Activated CD4-positive, alpha-beta memory T cell treated with anti-CD3 and anti-CD28 coated beads, Interleukin-2, amount 10 ng/mL, durations not matched to agents 7 days and 5 days (primary cell): Measurements from ENCODE around the gene TMEM50B. TPM values are rescaled to one million over a fixed set of nuclear protein-coding genes. Genes with fewer than 3 reads are reported as not detected.
A peak's percentile ranks its signal among the peaks of the same experiment; 100 is the strongest.
"Not testable (repeated sequence)": the region's sequence is repeated elsewhere in the genome, so short reads cannot be mapped to it uniquely, and the experiment has no call there.

Experiments
- CTCF ChIA-PET: fragments of 350-600 bp; sonication (Branson Sonifier 250); formaldehyde crosslinking; loops from one replicate; lab custom pipeline; 2021; ENCODE audit warnings: antibody characterized with exemption, inconsistent platforms; lab: Charles Lee
- POLR2A ChIA-PET: fragments of 350-600 bp; sonication (Branson Sonifier 250); formaldehyde crosslinking; loops from one replicate; lab custom pipeline; 2021; ENCODE audit warnings: antibody characterized with exemption; lab: Charles Lee
- DNase-seq: peaks from one replicate; pipeline ENCODE4 v3.0.0-alpha.2; 2020
- H3K27ac Mint-ChIP-seq: one replicate; pipeline ENCODE4 v1.8.0; 2021; ENCODE audit warnings: mild to moderate bottlenecking, mixed read lengths
- H3K27me3 Mint-ChIP-seq: one replicate; pipeline ENCODE4 v1.8.0; 2021; ENCODE audit warnings: mixed read lengths
- H3K36me3 Mint-ChIP-seq: one replicate; pipeline ENCODE4 v1.8.0; 2021; ENCODE audit warnings: low read depth, mixed read lengths
- H3K4me1 Mint-ChIP-seq: one replicate; pipeline ENCODE4 v1.8.0; 2021; ENCODE audit warnings: mixed read lengths
- H3K4me3 Mint-ChIP-seq: one replicate; pipeline ENCODE4 v1.8.0; 2021; ENCODE audit warnings: mild to moderate bottlenecking, mixed read lengths
- H3K9me3 Mint-ChIP-seq: one replicate; pipeline ENCODE4 v1.8.0; 2021; ENCODE audit warnings: mixed read lengths
- total RNA-seq, 2 experiments: library from RNA; stranded (reverse); gene quantifications; one replicate each; pipeline ENCODE4 v1.2.3, GENCODE V29; 2021

The TMEM50B gene
- 10 to 100 TPM; 26.5 to 28.2 TPM for total RNA-seq

DNA sequence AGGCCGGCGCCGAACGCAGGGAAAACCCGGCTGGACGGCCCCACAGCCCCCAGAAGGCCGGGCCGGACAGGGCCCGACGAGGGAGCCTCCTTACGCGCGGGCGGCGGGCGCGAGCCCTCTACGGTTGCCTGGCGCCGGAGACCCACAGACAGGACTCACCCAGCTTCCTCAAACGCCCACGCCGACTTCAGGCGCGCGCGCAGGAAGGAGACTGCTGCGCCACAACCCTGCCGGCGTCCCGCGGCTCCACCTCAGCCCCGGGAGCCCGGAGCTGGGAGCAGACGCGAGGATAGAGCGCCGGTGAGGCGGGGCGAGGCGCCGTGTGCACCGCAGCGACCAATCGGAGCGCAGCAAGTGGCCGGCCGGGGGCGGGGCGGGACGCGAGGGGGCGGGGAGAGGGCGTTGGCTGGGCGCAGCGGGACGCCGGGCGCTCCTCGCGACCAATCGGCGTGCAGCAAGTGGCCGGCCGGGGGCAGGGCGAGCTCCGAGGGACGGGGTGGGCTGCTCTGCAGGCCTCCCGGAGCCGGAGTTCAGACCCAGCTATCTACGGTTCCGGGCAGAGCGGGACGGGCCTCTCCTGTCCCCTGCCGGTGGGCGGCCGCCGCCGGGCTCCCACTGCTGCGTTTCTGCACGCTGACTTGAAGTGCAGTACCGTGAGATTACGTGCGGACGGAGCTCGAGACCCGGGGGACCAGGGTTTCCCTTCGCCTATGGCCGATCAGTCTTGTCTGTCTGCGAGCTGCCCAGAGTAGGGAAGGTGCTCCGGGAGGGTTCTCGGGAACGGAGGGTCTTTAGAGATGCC is at the start of gene TMEM50B:
Gene TMEM50B, minus strand, starts transcription at position 296 of the 802 bp plus-strand sequence. CDS start 11,089 bp downstream, outside the sequence.
- POLR2A ChIA-PET = interaction anchor here (0.6 to 3.7 kb wide), 29 partner anchors 9 to 753 kb away, joined by 3 to 53 read pairs (median 4); partner anchors contain the start of genes DNAJC28, DONSON, GART and IFNAR1
- Mint-ChIP-seq H3K4me3 (peak within 1 kb of the TSS; percentile 90), H3K4me1 (peaks cover 21% of the 10 kb centered on the region), H3K27ac (peak within 1 kb of the TSS; percentile 81), H3K36me3 (no peaks in the 10 kb centered on the region), H3K27me3 (peaks cover 4% of the 10 kb centered on the region), H3K9me3 (no peaks in the 10 kb centered on the region)
- CTCF ChIA-PET = interaction anchor here (0.5 to 2.3 kb wide), 16 partner anchors 11 to 155 kb away, joined by 3 to 19 read pairs (median 3); partner anchors contain the start of genes DNAJC28, DONSON and IFNAR1
- peak; percentile 96 for DNase-seq

GRCh38 chr21:33522953-33523349 is 43.2 kb upstream of the TMEM50B start:
- peaks cover 2% of the 10 kb centered on the region for H3K4me1 Mint-ChIP-seq
- no peak for DNase-seq
- no peaks in the 10 kb centered on the region for H3K9me3 Mint-ChIP-seq
- no peak overlapping the region for H3K27ac Mint-ChIP-seq
- H3K36me3 Mint-ChIP-seq = peaks cover 47% of the 10 kb centered on the region
- CTCF ChIA-PET = no interaction called here
- POLR2A ChIA-PET = interaction anchor here (1.3 kb wide), 1 partner anchor 20 kb away, joined by 6 read pairs; the partner anchor contains the start of gene SON
- H3K4me3 Mint-ChIP-seq = no peak overlapping the region
- H3K27me3 Mint-ChIP-seq = no peaks in the 10 kb centered on the region

- Mint-ChIP-seq H3K27ac (no peak overlapping the region), H3K27me3 (no peaks in the 10 kb centered on the region), H3K9me3 (no peaks in the 10 kb centered on the region), H3K4me3 (no peak overlapping the region), H3K36me3 (peaks cover 50% of the 10 kb centered on the region), H3K4me1 (peaks cover 2% of the 10 kb centered on the region)
- ChIA-PET POLR2A (interaction anchor here (1.3 kb wide), 1 partner anchor 21 kb away, joined by 6 read pairs; the partner anchor contains the start of gene SON), CTCF (no interaction called here)
- DNase-seq = no peak
These were observed 42.7 kb upstream of the TMEM50B start for GRCh38 chr21:33522297-33522952.

DNA sequence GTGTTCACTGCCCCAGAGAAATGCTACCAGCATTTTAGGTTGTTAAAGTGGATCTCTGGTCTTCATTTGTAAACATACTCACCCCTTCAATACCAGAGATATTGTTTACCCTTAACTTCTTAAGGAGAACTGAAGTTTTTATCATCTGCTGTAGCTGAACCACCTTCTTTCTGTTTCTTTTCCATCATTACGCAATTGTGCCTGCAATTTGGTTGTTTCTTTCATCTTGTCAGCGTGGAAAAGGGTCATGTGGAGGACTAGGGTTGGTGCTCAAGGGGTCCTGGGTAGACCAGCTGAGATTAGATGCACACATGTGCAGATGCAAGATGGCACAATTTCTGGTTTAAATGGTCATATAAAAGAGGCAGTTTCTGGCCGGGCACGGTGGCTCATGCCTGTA is 39.1 kb upstream of the TMEM50B start:
- ChIA-PET POLR2A (interaction anchor here (1.3 to 1.5 kb wide), 3 partner anchors 10 to 70 kb away, joined by 4 to 5 read pairs (median 4); partner anchors contain the start of genes DNAJC28 and DONSON), CTCF (interaction anchor here (0.7 to 1.0 kb wide), 2 partner anchors 10 to 87 kb away, joined by 3 read pairs; no protein-coding TSS in a partner anchor)
- no peak for DNase-seq
- Mint-ChIP-seq H3K27me3 (no peaks in the 10 kb centered on the region), H3K4me1 (peaks cover 14% of the 10 kb centered on the region), H3K27ac (no peak overlapping the region), H3K4me3 (no peak overlapping the region), H3K9me3 (no peaks in the 10 kb centered on the region), H3K36me3 (peaks cover 58% of the 10 kb centered on the region)

GRCh38 chr21:33514229-33514628 is 34.5 kb upstream of the TMEM50B start:
- ChIA-PET CTCF (interaction anchor here (1.0 to 1.2 kb wide), 2 partner anchors 90 to 92 kb away, joined by 4 read pairs; no protein-coding TSS in a partner anchor), POLR2A (interaction anchor here (1.0 to 2.2 kb wide), 3 partner anchors 14 to 35 kb away, joined by 3 to 8 read pairs (median 6); partner anchors contain the start of genes SON and TMEM50B)
- H3K9me3 Mint-ChIP-seq = no peaks in the 10 kb centered on the region
- H3K27ac Mint-ChIP-seq = peak overlapping the region; percentile 48
- no peaks in the 10 kb centered on the region for H3K27me3 Mint-ChIP-seq
- DNase-seq = no peak
- H3K4me3 Mint-ChIP-seq = no peak overlapping the region
- H3K36me3 Mint-ChIP-seq = peaks cover 72% of the 10 kb centered on the region
- peaks cover 16% of the 10 kb centered on the region for H3K4me1 Mint-ChIP-seq

- Mint-ChIP-seq H3K27me3 (no peaks in the 10 kb centered on the region), H3K4me1 (peaks cover 14% of the 10 kb centered on the region), H3K4me3 (no peak overlapping the region), H3K36me3 (peaks cover 74% of the 10 kb centered on the region), H3K27ac (no peak overlapping the region), H3K9me3 (no peaks in the 10 kb centered on the region)
- DNase-seq = no peak
- CTCF ChIA-PET = interaction anchor here (1.5 to 2.3 kb wide), 2 partner anchors 76 to 93 kb away, joined by 3 to 6 read pairs; partner anchors contain the start of gene DONSON
- POLR2A ChIA-PET = interaction anchor here (1.9 kb wide), 1 partner anchor 32 kb away, joined by 5 read pairs; the partner anchor contains the start of gene TMEM50B
These were observed 32.7 kb upstream of the TMEM50B start for GRCh38 chr21:33512481-33512880.

DNA sequence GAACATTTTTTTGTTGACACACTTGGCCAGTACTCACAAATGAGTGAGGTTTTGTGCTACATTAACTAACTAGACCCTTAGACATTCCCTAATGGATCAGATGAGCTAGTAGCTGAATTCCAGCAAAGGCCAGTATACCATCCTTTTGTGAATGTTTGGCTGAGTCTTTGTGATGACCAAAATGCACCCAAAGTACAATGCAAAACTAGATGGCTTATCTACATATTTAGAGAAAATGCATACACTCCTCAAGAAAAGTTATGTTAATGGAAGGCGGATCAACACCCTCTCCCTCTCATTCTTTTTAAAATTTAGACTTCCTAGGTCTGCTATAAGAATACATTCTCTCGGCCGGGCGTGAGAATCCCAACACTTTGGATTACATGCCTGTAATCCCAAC is 31.9 kb upstream of the TMEM50B start:
- ChIA-PET POLR2A (interaction anchor here (1.9 kb wide), 1 partner anchor 32 kb away, joined by 5 read pairs; the partner anchor contains the start of gene TMEM50B), CTCF (interaction anchor here (1.5 to 2.3 kb wide), 2 partner anchors 77 to 94 kb away, joined by 3 to 6 read pairs; partner anchors contain the start of gene DONSON)
- Mint-ChIP-seq H3K36me3 (peaks cover 73% of the 10 kb centered on the region), H3K9me3 (no peaks in the 10 kb centered on the region), H3K27ac (no peak overlapping the region), H3K4me1 (peaks cover 14% of the 10 kb centered on the region), H3K27me3 (no peaks in the 10 kb centered on the region), H3K4me3 (no peak overlapping the region)
- no peak for DNase-seq

DNA sequence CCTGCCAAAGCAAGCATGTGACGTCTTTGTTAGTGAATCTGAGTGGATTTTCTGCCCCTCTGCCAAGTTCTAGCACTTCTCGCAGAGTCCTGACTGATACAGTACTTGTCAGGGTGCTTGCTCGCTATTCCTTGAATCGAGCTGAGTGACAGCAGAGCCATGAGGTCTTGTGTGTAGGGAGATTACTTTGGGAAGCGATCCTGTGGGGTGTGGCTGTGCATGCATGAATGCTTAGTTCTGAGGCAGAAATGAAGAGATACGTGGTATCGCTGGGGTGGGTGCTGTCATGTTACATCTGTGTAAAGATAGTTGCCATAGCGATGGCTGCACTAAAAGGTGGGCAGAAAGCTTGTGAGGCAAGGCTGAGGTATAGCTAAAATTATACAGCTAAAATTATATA is 31.1 kb upstream of the TMEM50B start:
- Mint-ChIP-seq H3K4me1 (peaks cover 14% of the 10 kb centered on the region), H3K27me3 (no peaks in the 10 kb centered on the region), H3K9me3 (no peaks in the 10 kb centered on the region), H3K36me3 (peaks cover 71% of the 10 kb centered on the region), H3K4me3 (no peak overlapping the region), H3K27ac (no peak overlapping the region)
- CTCF ChIA-PET = no interaction called here
- POLR2A ChIA-PET = interaction anchor here (1.9 kb wide), 1 partner anchor 31 kb away, joined by 5 read pairs; the partner anchor contains the start of gene TMEM50B
- no peak for DNase-seq

- H3K27me3 Mint-ChIP-seq, DNase-seq, H3K9me3 Mint-ChIP-seq, CTCF ChIA-PET, POLR2A ChIA-PET, H3K27ac Mint-ChIP-seq, H3K4me3 Mint-ChIP-seq, H3K4me1 Mint-ChIP-seq: not testable (repeated sequence)
- H3K36me3 Mint-ChIP-seq = peaks cover 81% of the 10 kb centered on the region
These were observed 27.2 kb upstream of the TMEM50B start for GRCh38 chr21:33507003-33507402.

DNA sequence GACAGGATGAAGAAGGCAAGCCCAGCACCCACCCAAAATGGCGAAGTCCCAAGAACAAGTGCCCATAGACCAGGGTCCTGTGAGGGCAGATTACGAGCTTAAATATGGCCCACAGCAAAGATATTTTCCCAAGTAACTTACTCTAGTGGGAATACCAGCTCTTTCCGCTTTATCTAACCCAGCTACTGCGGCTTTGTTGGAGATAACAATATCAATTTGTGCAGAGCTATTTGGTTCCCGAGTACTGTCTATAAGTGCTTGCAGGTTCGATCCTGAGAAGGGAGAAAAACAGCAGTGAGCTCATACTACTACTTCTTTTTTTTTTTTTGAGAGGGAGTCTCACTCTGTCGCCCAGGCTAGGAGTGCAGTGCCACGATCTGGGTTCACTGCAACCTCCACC is 26.1 kb upstream of the TMEM50B start:
- no peak overlapping the region for H3K4me3 Mint-ChIP-seq
- peaks cover 71% of the 10 kb centered on the region for H3K36me3 Mint-ChIP-seq
- DNase-seq = no peak
- no peaks in the 10 kb centered on the region for H3K27me3 Mint-ChIP-seq
- H3K27ac Mint-ChIP-seq = no peak overlapping the region
- no peaks in the 10 kb centered on the region for H3K9me3 Mint-ChIP-seq
- ChIA-PET CTCF (interaction anchor here (0.8 to 1.3 kb wide), 2 partner anchors 15 to 27 kb away, joined by 3 read pairs; no protein-coding TSS in a partner anchor), POLR2A (no interaction called here)
- H3K4me1 Mint-ChIP-seq = no peaks in the 10 kb centered on the region

GRCh38 chr21:33496345-33496744 is 16.6 kb upstream of the TMEM50B start:
- peaks cover 5% of the 10 kb centered on the region for H3K4me1 Mint-ChIP-seq
- no peaks in the 10 kb centered on the region for H3K9me3 Mint-ChIP-seq
- H3K4me3 Mint-ChIP-seq = no peak overlapping the region
- ChIA-PET CTCF (interaction anchor here (1.0 kb wide), 2 partner anchors 24 to 109 kb away, joined by 3 read pairs; no protein-coding TSS in a partner anchor), POLR2A (interaction anchor here (0.6 to 1.1 kb wide), 2 partner anchors 9 to 84 kb away, joined by 3 to 4 read pairs; no protein-coding TSS in a partner anchor)
- peaks cover 14% of the 10 kb centered on the region for H3K27me3 Mint-ChIP-seq
- no peaks in the 10 kb centered on the region for H3K36me3 Mint-ChIP-seq
- DNase-seq = no peak
- no peak overlapping the region for H3K27ac Mint-ChIP-seq

DNA sequence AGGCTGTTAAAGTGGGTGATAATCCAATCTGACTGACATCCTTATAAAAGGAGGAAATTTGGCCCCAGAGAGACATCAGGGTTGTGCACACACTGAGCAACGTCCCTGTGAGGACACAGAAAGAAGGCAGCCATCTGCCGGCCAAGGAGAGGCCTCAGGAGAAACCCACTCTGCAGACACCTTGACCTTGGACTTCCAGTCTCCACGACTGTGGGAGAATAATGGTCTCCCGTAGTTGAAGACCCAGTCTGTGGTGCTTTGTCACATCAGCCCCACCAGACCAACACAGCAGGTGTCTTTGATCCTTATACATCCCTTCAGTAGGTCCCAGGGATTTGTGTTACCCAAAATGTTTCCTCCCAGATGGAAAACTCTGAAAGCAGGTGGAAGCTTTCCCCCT is 16.0 kb upstream of the TMEM50B start:
- peaks cover 9% of the 10 kb centered on the region for H3K4me1 Mint-ChIP-seq
- no peak for DNase-seq
- H3K9me3 Mint-ChIP-seq = no peaks in the 10 kb centered on the region
- POLR2A ChIA-PET = interaction anchor here (1.1 kb wide), 1 partner anchor 8 kb away, joined by 4 read pairs; no protein-coding TSS in a partner anchor
- no peaks in the 10 kb centered on the region for H3K36me3 Mint-ChIP-seq
- H3K27ac Mint-ChIP-seq = no peak overlapping the region
- H3K4me3 Mint-ChIP-seq = no peak overlapping the region
- H3K27me3 Mint-ChIP-seq = peaks cover 14% of the 10 kb centered on the region
- CTCF ChIA-PET = interaction anchor here (1.0 to 1.2 kb wide), 3 partner anchors 16 to 110 kb away, joined by 3 read pairs; partner anchors contain the start of gene TMEM50B
